ENCODE data around the gene CSRP1. TPM values are rescaled to one million over a fixed set of nuclear protein-coding genes. Genes with fewer than 3 reads are reported as not detected.

Gene CSRP1
- total and polyA plus RNA-seq, 2 donors (not counting 1 experiment from before 2014, with no cell fraction given): 23.8 to 36.7 TPM

DNA sequence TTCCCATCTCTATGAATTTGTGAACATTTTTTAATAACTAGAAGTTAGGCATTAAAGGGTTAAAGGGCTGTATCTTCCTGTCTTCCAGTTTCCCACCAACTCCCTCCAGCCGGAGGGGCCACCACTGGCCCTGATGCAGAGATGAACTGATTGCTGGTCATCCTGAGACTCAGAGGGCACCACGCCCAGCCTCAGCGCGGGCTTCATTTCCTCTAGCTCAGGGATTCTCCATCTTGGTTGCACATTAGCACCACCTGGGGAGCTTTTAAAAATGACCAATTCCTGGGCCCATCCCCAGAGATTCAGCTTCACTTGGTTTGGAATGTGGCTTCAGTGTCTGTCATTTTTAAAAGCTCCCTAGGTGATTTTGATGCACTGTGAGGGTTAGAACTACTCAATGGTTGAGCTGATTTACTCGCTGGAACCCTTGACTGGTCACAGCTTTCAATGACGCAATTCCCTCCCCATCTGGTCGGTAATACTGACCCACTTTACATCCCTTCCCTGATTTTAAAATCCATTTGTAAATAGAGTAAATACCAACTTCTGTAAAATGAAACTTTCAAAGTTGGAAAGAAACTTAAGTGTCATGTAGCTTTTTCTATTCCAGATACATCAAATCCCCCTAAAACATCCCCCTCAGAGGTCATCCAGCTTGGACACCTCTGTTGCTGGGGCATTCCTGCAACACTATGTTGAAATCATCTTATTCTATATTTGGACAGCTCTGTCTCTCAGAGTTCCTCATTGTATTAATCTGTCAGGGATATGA, 37.1 kb upstream of the CSRP1 start:
- Mint-ChIP-seq H3K4me1 (peaks cover 28% of the 10 kb centered on the region), H3K27me3 (peaks cover 42% of the 10 kb centered on the region), H3K9me3 (ENCODE audit: insufficient read depth) (no peaks in the 10 kb centered on the region), H3K27ac (no peak overlapping the region), H3K4me3 (no peak overlapping the region)
- ATAC-seq (ENCODE audit: low read depth) (no peak), DNase-seq (no peak)
- Histone ChIP-seq H3K36me3 (replicated peaks in 1 of 2; ENCODE audit: control extremely low read depth in 1 of 2, control insufficient read depth in 1 of 2, extremely low read depth in 1 of 2, insufficient read depth in 2 of 2, low read length in 1 of 2) (no peaks in the 10 kb centered on the region), H4K20me1 (ENCODE audit: control insufficient read depth, insufficient read depth, low read length, poor library complexity, severe bottlenecking) (no peaks in the 10 kb centered on the region), H2AFZ (ENCODE audit: insufficient read depth, low read depth, low read length, poor library complexity, severe bottlenecking) (no peak overlapping the region), H3K4me1 (ENCODE audit: control insufficient read depth in 2 of 2, insufficient read depth in 2 of 2, low read length in 2 of 2) (peaks cover 13 to 21% of the 10 kb centered on the region in 2 donors), H3K27ac (ENCODE audit: low read length in 2 of 2) (no peak overlapping the region), H3K27me3 (replicated peaks in 1 of 4; ENCODE audit: control extremely low read depth in 1 of 4, control insufficient read depth in 3 of 4, insufficient read depth in 4 of 4, low read length in 3 of 4) (peaks cover 0 to 21% (median 10%) of the 10 kb centered on the region in 4 experiments), H3K9me3 (ENCODE audit: control extremely low read depth in 1 of 3, control insufficient read depth in 2 of 3, insufficient read depth in 1 of 3, low read length in 2 of 3) (no peaks in the 10 kb centered on the region), H3K4me2 (replicated peaks; ENCODE audit: low read depth, low read length, poor library complexity, severe bottlenecking) (no peak overlapping the region), H3K9ac (ENCODE audit: low read length) (no peak overlapping the region), H3K79me2 (ENCODE audit: control insufficient read depth, insufficient read depth, low read length) (no peaks in the 10 kb centered on the region), H3K4me3 (ENCODE audit: control extremely low read depth in 1 of 5, extremely low read depth in 1 of 5, insufficient read depth in 1 of 5, low read depth in 2 of 5, low read length in 4 of 5) (no peak overlapping the region)
- no peak for TF ChIP-seq EZH2 (IDR thresholded peaks at IDR 0.05; ENCODE audit: borderline replicate concordance, insufficient read depth, low read depth, low read length, poor library complexity, severe bottlenecking)
- TF ChIP-seq, protein P1, sequence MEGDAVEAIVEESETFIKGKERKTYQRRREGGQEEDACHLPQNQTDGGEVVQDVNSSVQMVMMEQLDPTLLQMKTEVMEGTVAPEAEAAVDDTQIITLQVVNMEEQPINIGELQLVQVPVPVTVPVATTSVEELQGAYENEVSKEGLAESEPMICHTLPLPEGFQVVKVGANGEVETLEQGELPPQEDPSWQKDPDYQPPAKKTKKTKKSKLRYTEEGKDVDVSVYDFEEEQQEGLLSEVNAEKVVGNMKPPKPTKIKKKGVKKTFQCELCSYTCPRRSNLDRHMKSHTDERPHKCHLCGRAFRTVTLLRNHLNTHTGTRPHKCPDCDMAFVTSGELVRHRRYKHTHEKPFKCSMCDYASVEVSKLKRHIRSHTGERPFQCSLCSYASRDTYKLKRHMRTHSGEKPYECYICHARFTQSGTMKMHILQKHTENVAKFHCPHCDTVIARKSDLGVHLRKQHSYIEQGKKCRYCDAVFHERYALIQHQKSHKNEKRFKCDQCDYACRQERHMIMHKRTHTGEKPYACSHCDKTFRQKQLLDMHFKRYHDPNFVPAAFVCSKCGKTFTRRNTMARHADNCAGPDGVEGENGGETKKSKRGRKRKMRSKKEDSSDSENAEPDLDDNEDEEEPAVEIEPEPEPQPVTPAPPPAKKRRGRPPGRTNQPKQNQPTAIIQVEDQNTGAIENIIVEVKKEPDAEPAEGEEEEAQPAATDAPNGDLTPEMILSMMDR (IDR thresholded peaks at IDR 0.05): no peak
- POLR2A ChIA-PET: no interaction called here
- CTCF ChIA-PET: interaction anchor here (0.7 to 1.0 kb wide), 2 partner anchors 12 to 17 kb away, joined by 3 read pairs; no protein-coding TSS in a partner anchor
- intact Hi-C loops (cut with micrococcal nuclease): no loop called here
- 92% methylated on average over 4 of the region's 7 CpGs for WGBS (ENCODE audit: insufficient coverage)
